G401.6 (cell line): ENCODE measurements around the gene NAA35.
"Not testable (repeated sequence)": the region's sequence is repeated elsewhere in the genome, so short reads cannot be mapped to it uniquely, and the experiment has no call there.

ENCODE experiments used
- FAIRE-seq: peaks from 2 replicates; lab custom pipeline; 2012; peaks lifted over from hg19 to GRCh38; lab: Jason Lieb, UNC

The NAA35 gene

GRCh38 chr9:86034863-86035734 lies 94.2 kb downstream of the NAA35 start:
- no peak for FAIRE-seq

- FAIRE-seq: no peak
These were observed 95.0 kb downstream of the NAA35 start for GRCh38 chr9:86035827-86036440.

GRCh38 chr9:86036555-86036954 lies 95.6 kb downstream of the NAA35 start:
- no peak for FAIRE-seq

- no peak for FAIRE-seq
These were observed 99.3 kb downstream of the NAA35 start for GRCh38 chr9:86039991-86040860.

GRCh38 chr9:86040861-86041155 lies 99.9 kb downstream of the NAA35 start:
- no peak for FAIRE-seq

GRCh38 chr9:86041311-86041741 lies 100.4 kb downstream of the NAA35 start:
- FAIRE-seq: no peak

GRCh38 chr9:86042199-86042978 lies 101.4 kb downstream of the NAA35 start:
- no peak for FAIRE-seq

GRCh38 chr9:86043586-86043985 lies 102.6 kb downstream of the NAA35 start:
- FAIRE-seq: no peak

GRCh38 chr9:86043999-86044398 lies 103.1 kb downstream of the NAA35 start:
- FAIRE-seq: no peak

GRCh38 chr9:86045654-86046053 lies 104.7 kb downstream of the NAA35 start:
- FAIRE-seq: no peak

- no peak for FAIRE-seq
These were observed 105.2 kb downstream of the NAA35 start for GRCh38 chr9:86046071-86046636.

GRCh38 chr9:86046930-86047341 lies 106.0 kb downstream of the NAA35 start:
- no peak for FAIRE-seq

- no peak for FAIRE-seq
These were observed 106.4 kb downstream of the NAA35 start for GRCh38 chr9:86047361-86047760.

- not testable (repeated sequence) for FAIRE-seq
These were observed 107.2 kb downstream of the NAA35 start for GRCh38 chr9:86048018-86048742.

- FAIRE-seq: no peak
These were observed 111.9 kb downstream of the NAA35 start for GRCh38 chr9:86052556-86053468.

GRCh38 chr9:86054695-86055094 lies 113.7 kb downstream of the NAA35 start:
- FAIRE-seq: no peak

GRCh38 chr9:86057491-86057890 lies 116.5 kb downstream of the NAA35 start:
- FAIRE-seq: no peak

- FAIRE-seq: no peak
These were observed 121.2 kb downstream of the NAA35 start for GRCh38 chr9:86061972-86062739.
